Chondrocyte (in vitro differentiated cells): ENCODE results near the gene KLHL3. TPM values are rescaled to one million over a fixed set of nuclear protein-coding genes. Genes with fewer than 3 reads are reported as not detected.

Experiments used
- DNase-seq: peaks from one replicate; pipeline ENCODE4 v3.0.0; 2021; ENCODE audit warnings: mixed read lengths, low spot score
- H3K27ac Mint-ChIP-seq: one replicate; pipeline ENCODE4 v1.8.0; 2021; ENCODE audit warnings: mild to moderate bottlenecking, moderate library complexity, mixed read lengths; ENCODE audit not compliant: unreplicated experiment
- H3K27me3 Mint-ChIP-seq: 2 replicates; pipeline ENCODE4 v1.8.0; 2021; ENCODE audit warnings: low read depth, mixed read lengths
- H3K36me3 Mint-ChIP-seq: 2 replicates; pipeline ENCODE4 v1.8.0; 2021; ENCODE audit warnings: low read depth, mixed read lengths
- H3K4me1 Mint-ChIP-seq: 2 replicates; pipeline ENCODE4 v1.8.0; 2021; ENCODE audit warnings: low read depth, mild to moderate bottlenecking, mixed read lengths
- H3K4me3 Mint-ChIP-seq: one replicate; pipeline ENCODE4 v1.8.0; 2021; ENCODE audit warnings: mild to moderate bottlenecking, moderate library complexity, mixed read lengths; ENCODE audit not compliant: unreplicated experiment
- H3K9me3 Mint-ChIP-seq: 2 replicates; pipeline ENCODE4 v1.8.0; 2021; ENCODE audit warnings: low read depth, mixed read lengths
- CTCF ChIP-seq: fragments of 200-600 bp; sonication (generic); IDR thresholded peaks from 2 replicates; pipeline ENCODE4 v1.5.0; 2021; ENCODE audit warnings: antibody characterized with exemption, mild to moderate bottlenecking, moderate library complexity
- total RNA-seq: library from RNA; stranded (reverse); gene quantifications from 3 replicates; pipeline ENCODE4 v1.2.1, GENCODE V29; 2021

Gene KLHL3
- total RNA-seq, 1 donor from 2014 or later: 1.9 TPM

- Mint-ChIP-seq H3K4me3 (no peak overlapping the region), H3K4me1 (peaks cover 56% of the 10 kb centered on the region), H3K36me3 (no peaks in the 10 kb centered on the region), H3K9me3 (no peaks in the 10 kb centered on the region), H3K27me3 (no peaks in the 10 kb centered on the region), H3K27ac (peak overlapping the region; percentile 73)
- DNase-seq: no peak
- TF ChIP-seq CTCF: no peak
Measured at GRCh38 chr5:137619191-137619870, 116.6 kb downstream of the KLHL3 start.

GRCh38 chr5:137618476-137618875 is 117.4 kb downstream of the KLHL3 start:
- no peak overlapping the region for H3K4me3 Mint-ChIP-seq
- H3K27ac Mint-ChIP-seq: peak overlapping the region; percentile 63
- TF ChIP-seq CTCF: no peak
- H3K4me1 Mint-ChIP-seq: peaks cover 52% of the 10 kb centered on the region
- H3K9me3 Mint-ChIP-seq: no peaks in the 10 kb centered on the region
- no peaks in the 10 kb centered on the region for H3K27me3 Mint-ChIP-seq
- no peaks in the 10 kb centered on the region for H3K36me3 Mint-ChIP-seq
- DNase-seq: no peak

GRCh38 chr5:137617528-137618205 is 118.2 kb downstream of the KLHL3 start:
- H3K4me1 Mint-ChIP-seq: peaks cover 46% of the 10 kb centered on the region
- no peaks in the 10 kb centered on the region for H3K27me3 Mint-ChIP-seq
- H3K27ac Mint-ChIP-seq: peak overlapping the region; percentile 45
- DNase-seq: no peak
- H3K4me3 Mint-ChIP-seq: no peak overlapping the region
- no peaks in the 10 kb centered on the region for H3K36me3 Mint-ChIP-seq
- no peaks in the 10 kb centered on the region for H3K9me3 Mint-ChIP-seq
- no peak for TF ChIP-seq CTCF

- no peak overlapping the region for H3K4me3 Mint-ChIP-seq
- H3K9me3 Mint-ChIP-seq: no peaks in the 10 kb centered on the region
- peaks cover 30% of the 10 kb centered on the region for H3K4me1 Mint-ChIP-seq
- no peaks in the 10 kb centered on the region for H3K27me3 Mint-ChIP-seq
- H3K27ac Mint-ChIP-seq: no peak overlapping the region
- H3K36me3 Mint-ChIP-seq: no peaks in the 10 kb centered on the region
- no peak for TF ChIP-seq CTCF
- DNase-seq: no peak
Measured at GRCh38 chr5:137616046-137616445, 119.8 kb downstream of the KLHL3 start.

GRCh38 chr5:137615171-137615775 is 120.6 kb downstream of the KLHL3 start:
- Mint-ChIP-seq H3K27ac (no peak overlapping the region), H3K36me3 (no peaks in the 10 kb centered on the region), H3K27me3 (no peaks in the 10 kb centered on the region), H3K4me1 (peaks cover 28% of the 10 kb centered on the region), H3K9me3 (no peaks in the 10 kb centered on the region), H3K4me3 (no peak overlapping the region)
- DNase-seq: no peak
- TF ChIP-seq CTCF: no peak
